GM19463 (cell line): ENCODE data around the gene ZSCAN26.

Experiments used
- ATAC-seq: cut with Tn5 transposase; IDR thresholded peaks from one replicate; pipeline ENCODE4 v1.9.1; 2021; ENCODE audit warnings: mild to moderate bottlenecking, moderate library complexity; ENCODE audit not compliant: unreplicated experiment

The ZSCAN26 gene

GRCh38 chr6:28266962-28267694 is at the start of gene ZSCAN26:
Gene ZSCAN26, plus strand, starts transcription at chr6:28267143. Its CDS starts 4,777 bp downstream, at chr6:28271920.
- peak; percentile 93 for ATAC-seq

- no peak for ATAC-seq
Measured at GRCh38 chr6:28217890-28218289, 49.1 kb upstream of the ZSCAN26 start.

GRCh38 chr6:28218312-28219248 is 48.4 kb upstream of the ZSCAN26 start:
- ATAC-seq = no peak

- no peak for ATAC-seq
Measured at GRCh38 chr6:28220257-28221133, 46.4 kb upstream of the ZSCAN26 start.

GRCh38 chr6:28224131-28225055 is 42.5 kb upstream of the ZSCAN26 start:
- no peak for ATAC-seq

- peak; percentile 94 for ATAC-seq
Measured at GRCh38 chr6:28225056-28225834, 41.7 kb upstream of the ZSCAN26 start, which contains the start of gene ZSCAN9. Gene ZSCAN9, plus strand, starts transcription at chr6:28225275. Its CDS starts 1,810 bp downstream, at chr6:28227085.

GRCh38 chr6:28226460-28226859 is 40.5 kb upstream of the ZSCAN26 start:
- ATAC-seq = no peak

GRCh38 chr6:28232785-28233184 is 34.2 kb upstream of the ZSCAN26 start:
- ATAC-seq = no peak

GRCh38 chr6:28235912-28236452 is 31.0 kb upstream of the ZSCAN26 start:
- no peak for ATAC-seq

GRCh38 chr6:28239636-28240035 is 27.3 kb upstream of the ZSCAN26 start:
- no peak for ATAC-seq

GRCh38 chr6:28240471-28240870 is 26.5 kb upstream of the ZSCAN26 start:
- no peak for ATAC-seq

- ATAC-seq = no peak
Measured at GRCh38 chr6:28243946-28244345, 23.0 kb upstream of the ZSCAN26 start.

GRCh38 chr6:28245206-28245941 is 21.6 kb upstream of the ZSCAN26 start:
- no peak for ATAC-seq

GRCh38 chr6:28248916-28249315 is 18.0 kb upstream of the ZSCAN26 start:
- ATAC-seq = no peak

- no peak for ATAC-seq
Measured at GRCh38 chr6:28250747-28251146, 16.2 kb upstream of the ZSCAN26 start.

- peak; percentile 46 for ATAC-seq
Measured at GRCh38 chr6:28251661-28252008, 15.3 kb upstream of the ZSCAN26 start.

- ATAC-seq = peak; percentile 83
Measured at GRCh38 chr6:28252009-28252975, 14.7 kb upstream of the ZSCAN26 start, which contains the start of gene ZKSCAN4. Gene ZKSCAN4, minus strand, starts transcription at chr6:28252269. Its CDS starts 289 bp downstream, at chr6:28251980.
